HG02885 (cell line): ENCODE results near the gene ITPK1.

Experiments used
- ATAC-seq: cut with Tn5 transposase; IDR thresholded peaks from one replicate; pipeline ENCODE4 v1.9.1; 2021; ENCODE audit warnings: mild to moderate bottlenecking; ENCODE audit not compliant: unreplicated experiment, poor library complexity

The ITPK1 gene

DNA sequence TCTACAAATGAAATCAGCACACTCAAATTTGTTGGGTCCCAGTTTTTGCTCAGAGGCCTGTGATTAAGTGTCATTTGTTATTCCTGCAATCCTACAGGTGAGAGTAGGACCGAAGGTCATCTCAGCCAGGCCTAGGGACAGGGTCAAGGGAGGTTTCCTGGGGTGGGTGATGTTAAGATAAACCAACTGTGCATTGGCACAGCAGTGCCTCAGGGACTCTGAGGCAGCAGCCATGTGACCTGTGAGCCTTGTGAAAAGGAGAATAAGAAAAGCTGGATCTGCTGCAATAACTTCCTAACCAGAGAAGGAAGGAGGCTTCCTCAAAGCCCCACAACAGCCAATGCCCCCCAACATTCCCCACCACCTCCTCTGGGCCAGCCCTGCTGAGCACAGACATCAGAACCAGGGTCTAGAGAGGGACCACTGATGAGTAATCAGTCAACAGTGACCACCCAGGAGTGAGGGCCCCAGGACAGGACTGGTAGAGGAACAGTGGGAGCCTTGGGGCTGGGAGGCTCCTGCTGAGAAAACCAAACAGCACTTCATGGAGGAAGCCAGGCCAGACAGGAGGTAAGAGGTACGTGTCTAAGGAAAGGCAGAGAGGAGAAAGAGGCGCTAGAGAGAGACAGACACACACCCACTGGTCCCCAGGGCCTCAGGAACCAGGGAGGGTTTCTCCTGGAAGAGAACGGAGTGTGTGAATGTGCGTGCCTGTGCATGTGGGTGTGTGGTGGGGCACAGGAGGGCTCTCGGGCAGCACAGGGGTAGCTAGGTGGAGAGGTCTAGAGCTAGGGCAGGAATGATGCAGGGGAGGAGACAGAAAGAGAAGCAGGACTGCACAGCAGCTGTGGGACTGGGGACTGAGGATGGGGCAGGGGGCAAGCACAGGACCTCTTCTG, 82.4 kb downstream of the ITPK1 start:
- peak; percentile 15 for ATAC-seq

GRCh38 chr14:93032421-93032936, 83.2 kb downstream of the ITPK1 start:
- no peak for ATAC-seq

DNA sequence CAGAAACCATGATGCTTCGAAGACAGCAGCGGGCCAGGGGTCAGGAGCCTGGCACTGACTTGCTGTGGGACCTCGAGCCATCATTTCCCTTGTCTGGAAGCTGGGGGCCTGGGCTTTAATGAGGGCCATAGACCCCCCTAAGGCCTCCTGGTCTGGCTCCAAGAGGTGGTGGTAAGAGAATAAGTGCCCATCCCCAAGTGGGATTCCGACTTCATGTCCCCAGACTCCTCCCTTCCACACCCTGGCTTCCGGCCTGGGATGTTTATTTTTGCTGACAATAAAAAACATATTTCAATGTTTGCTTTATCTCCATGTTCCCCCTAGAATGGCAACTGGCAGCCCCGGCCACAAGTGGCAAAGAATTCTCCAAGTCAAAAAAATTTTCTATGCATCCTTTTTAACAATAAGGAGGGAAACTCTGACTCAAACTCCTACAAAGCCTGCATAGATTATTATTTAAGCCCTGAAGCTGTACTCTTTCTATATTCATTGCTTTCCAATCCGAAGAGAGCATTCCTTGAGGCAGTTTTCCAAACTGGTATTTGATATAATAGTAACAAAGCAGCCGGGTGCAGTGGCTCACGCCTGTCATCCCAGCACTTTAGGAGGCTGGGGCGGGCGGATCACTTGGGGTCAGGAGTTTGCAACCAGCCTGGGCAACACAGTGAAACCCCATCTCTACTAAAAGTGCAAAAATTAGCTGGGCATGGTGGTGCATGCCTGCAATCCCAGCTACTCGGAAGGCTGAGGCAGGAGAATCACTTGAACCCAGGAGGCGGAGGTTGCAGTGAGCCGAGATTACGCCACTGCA, 84.0 kb downstream of the ITPK1 start:
- ATAC-seq: no peak

DNA sequence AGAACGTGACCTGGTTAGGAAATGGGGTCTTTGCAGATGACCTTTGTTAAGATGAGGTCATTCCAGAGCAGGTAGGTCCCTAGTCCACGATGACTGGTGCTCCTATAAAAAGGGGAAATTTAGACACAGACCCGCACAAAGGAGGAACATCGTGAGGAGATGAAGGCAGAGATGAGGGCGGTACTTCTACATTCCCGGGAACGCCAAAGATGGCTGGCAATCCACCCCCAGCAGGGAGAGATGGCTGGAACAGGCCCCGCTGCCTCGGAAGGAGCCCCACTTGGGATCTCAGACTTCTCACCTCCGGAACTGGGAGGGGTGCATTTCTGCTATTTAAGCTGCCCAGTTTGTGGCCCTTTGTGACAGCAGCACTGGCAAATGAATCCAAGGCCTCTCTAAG, 85.0 kb downstream of the ITPK1 start:
- no peak for ATAC-seq

GRCh38 chr14:93029911-93030508, 85.7 kb downstream of the ITPK1 start:
- ATAC-seq: no peak

DNA sequence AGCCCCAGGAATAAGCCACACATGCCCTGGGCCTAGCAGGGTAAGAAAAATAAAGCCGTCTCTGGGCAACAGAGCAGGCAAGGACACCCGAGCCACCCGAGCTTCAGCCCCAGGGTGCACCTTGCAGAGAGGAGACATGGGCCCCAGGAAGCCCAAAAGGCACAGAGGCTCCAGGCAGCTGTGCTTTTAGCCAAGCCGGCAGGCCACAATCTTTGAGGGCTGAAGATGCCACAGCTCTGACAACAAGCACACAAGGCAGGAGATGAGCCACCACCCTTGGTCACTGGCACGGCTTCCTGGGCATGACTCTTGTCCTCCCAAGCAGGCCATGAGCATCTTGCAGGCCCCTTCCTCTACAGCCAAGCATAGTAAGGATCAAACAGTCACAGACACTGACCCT, 86.3 kb downstream of the ITPK1 start:
- ATAC-seq: no peak

DNA sequence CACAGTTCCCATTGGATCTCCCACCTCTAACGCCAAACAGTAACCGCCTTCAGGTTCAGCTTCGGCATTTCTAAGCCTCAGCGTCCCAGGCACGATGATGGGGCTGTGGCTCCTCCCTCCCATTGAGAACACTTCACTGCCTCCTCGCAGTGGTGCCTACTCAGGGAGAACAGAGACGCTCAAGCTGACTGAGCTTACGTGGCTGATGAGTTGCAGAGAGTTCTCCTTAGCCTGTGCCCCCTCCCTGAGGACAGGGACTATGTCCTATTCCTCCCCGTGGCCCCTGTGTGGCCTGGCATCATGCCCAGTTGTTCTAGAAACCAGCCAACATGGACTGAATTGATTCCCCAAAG, 87.0 kb downstream of the ITPK1 start:
- ATAC-seq: no peak

- ATAC-seq: no peak
Observed at GRCh38 chr14:93027810-93028723, 87.7 kb downstream of the ITPK1 start.

- ATAC-seq: no peak
Observed at GRCh38 chr14:93026339-93026738, 89.4 kb downstream of the ITPK1 start.

- no peak for ATAC-seq
Observed at GRCh38 chr14:93025055-93025454, 90.7 kb downstream of the ITPK1 start.

DNA sequence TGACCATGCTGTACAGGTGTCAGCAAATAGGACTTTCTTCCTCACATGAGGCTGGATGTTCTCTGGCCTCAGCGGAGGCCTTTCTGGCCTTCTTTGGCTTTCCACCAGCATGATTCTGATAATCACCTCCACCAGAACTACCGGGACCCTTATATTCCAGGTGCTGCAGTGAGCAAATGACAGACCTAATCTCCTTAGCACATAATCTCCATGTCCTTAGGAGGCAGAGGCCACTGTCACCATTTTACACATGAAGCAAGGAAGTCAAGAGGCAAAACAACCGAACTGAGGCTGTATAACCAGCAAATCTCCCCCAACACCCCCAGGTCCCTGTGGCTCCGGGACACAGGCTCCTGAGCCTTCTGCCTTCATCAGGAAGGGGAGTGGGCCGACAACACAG, 91.2 kb downstream of the ITPK1 start:
- ATAC-seq: no peak

- no peak for ATAC-seq
Observed at GRCh38 chr14:93023802-93024434, 91.8 kb downstream of the ITPK1 start.

GRCh38 chr14:93023039-93023438, 92.7 kb downstream of the ITPK1 start:
- ATAC-seq: no peak

DNA sequence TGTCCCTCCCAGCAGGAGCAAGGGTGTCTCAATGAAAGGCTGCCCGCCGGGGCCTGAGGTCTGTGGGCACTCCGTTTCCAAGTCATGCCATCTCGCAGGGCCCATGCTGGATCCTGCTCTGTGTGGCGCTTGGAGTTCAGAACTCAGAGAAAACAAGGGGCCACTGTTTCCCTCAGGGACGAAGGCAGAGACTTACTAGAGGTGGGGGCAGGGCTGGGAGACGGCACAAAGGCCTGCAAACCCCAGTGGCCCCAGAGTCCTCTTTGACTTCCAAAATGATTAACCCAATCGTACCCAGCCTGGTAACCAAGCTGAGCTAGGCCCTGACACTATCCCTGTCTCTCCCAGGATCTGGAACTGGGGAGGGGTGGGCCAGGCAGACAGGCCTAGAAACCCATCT, 95.8 kb downstream of the ITPK1 start:
- ATAC-seq: no peak

GRCh38 chr14:93019367-93019843, 96.3 kb downstream of the ITPK1 start:
- no peak for ATAC-seq

DNA sequence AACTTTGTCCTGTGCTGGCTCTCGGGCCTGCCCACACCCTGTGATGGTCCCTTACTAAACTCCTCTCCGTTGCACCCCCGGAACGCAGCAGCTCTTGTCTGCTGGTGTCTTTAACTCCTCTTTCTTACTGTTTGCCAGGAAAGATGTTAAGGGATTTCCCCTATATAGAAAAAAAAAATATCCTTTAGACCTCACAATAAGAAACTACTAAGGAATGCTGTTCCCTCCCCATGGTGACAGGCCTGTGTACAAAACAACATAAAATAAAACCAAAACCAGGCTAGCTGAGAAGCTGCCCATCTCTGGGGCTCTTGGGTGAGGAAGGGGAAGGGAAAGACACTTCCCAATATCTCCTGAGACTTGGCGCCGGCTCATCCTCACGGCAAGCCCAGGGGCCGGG, 97.4 kb downstream of the ITPK1 start:
- ATAC-seq: no peak

DNA sequence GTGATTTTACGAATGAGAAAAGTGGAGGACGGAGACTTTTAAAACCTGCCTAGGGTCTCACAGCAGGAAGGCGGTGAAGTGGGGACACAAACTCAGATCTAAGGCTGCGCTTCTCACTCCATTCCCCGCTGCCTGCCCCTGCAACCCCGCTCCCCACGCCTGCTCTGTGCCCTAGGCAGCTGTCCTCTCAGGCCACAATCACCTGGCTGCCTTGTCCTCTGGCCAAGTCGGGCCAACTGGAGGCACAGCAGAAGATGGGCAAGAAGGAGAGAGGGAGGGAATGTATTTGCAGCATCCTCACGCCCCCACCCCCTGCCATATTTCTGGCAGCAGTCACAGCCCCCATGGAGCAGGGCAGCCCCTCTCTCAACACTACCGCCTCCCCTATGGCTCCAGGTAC, 97.8 kb downstream of the ITPK1 start:
- ATAC-seq: no peak

- ATAC-seq: no peak
Observed at GRCh38 chr14:93017301-93017797, 98.4 kb downstream of the ITPK1 start.

GRCh38 chr14:93016275-93016845, 99.4 kb downstream of the ITPK1 start:
- ATAC-seq: no peak
